Omental fat pad (tissue), 4 donors: ENCODE data around the gene MAST1. TPM values are rescaled to one million over a fixed set of nuclear protein-coding genes. Genes with fewer than 3 reads are reported as not detected.

Experiments used
- ATAC-seq: fragments of 150-250 bp; one replicate; pipeline ENCODE4 v1.9.1; 2016; ENCODE audit warnings: mild to moderate bottlenecking, moderate library complexity; ENCODE audit not compliant: low FRiP score
- DNase-seq: peaks from one replicate; pipeline ENCODE4 v3.0.0-alpha.2; 2019; ENCODE audit warnings: low spot score
- CTCF ChIP-seq, 3 donors: fragments of 450-650 bp; IDR thresholded peaks; one replicate each; pipeline ENCODE4 v1.5.1; 2016 to 2017; ENCODE audit warnings: antibody characterized with exemption in 3 of 3, mild to moderate bottlenecking in 3 of 3, moderate library complexity in 2 of 3
- total RNA-seq, 4 donors: library from RNA; depleted of rRNA; stranded (reverse); fragments of >200 nt; gene quantifications; one replicate each; pipeline ENCODE4 v1.1.0, GENCODE V29; 2016

The MAST1 gene
- total RNA-seq, 4 donors from 2014 or later = not detected

- ATAC-seq = no peak
- no peak for DNase-seq
- TF ChIP-seq CTCF (IDR thresholded peaks at IDR 0.05) = no peak
These were observed 9.8 kb upstream of the MAST1 start for GRCh38 chr19:12828494-12828893.

- no peak for TF ChIP-seq CTCF (IDR thresholded peaks at IDR 0.05)
- DNase-seq = no peak
- no peak for ATAC-seq
These were observed 4.9 kb upstream of the MAST1 start for GRCh38 chr19:12833418-12833737.

GRCh38 chr19:12833738-12834565 is 4.4 kb upstream of the MAST1 start:
- TF ChIP-seq CTCF (IDR thresholded peaks at IDR 0.05) = no peak
- ATAC-seq = no peak
- DNase-seq = no peak

GRCh38 chr19:12834566-12834943 is 3.8 kb upstream of the MAST1 start, which contains the start of gene RTBDN:
Gene RTBDN (minus strand): TSS chr19:12834579. CDS start chr19:12829979, 4,600 bp downstream.
- ATAC-seq = no peak
- TF ChIP-seq CTCF (IDR thresholded peaks at IDR 0.05) = no peak
- no peak for DNase-seq

GRCh38 chr19:12834976-12835757 is 3.1 kb upstream of the MAST1 start:
- DNase-seq (no peak), ATAC-seq (no peak)
- no peak for TF ChIP-seq CTCF (IDR thresholded peaks at IDR 0.05)

- TF ChIP-seq CTCF (IDR thresholded peaks at IDR 0.05) = no peak
- DNase-seq = no peak
- ATAC-seq = no peak
These were observed 1.8 kb upstream of the MAST1 start for GRCh38 chr19:12836529-12836863.

GRCh38 chr19:12837225-12837624 is 1.1 kb upstream of the MAST1 start:
- DNase-seq (no peak), ATAC-seq (no peak)
- TF ChIP-seq CTCF (IDR thresholded peaks at IDR 0.05) = no peak
